Type B pancreatic cell (in vitro differentiated cells): Measurements from ENCODE around the gene MDH1B. TPM values are rescaled to one million over a fixed set of nuclear protein-coding genes. Genes with fewer than 3 reads are reported as not detected.

ENCODE experiments used
- DNase-seq: peaks from one replicate; pipeline ENCODE4 v3.0.0; 2021; ENCODE audit warnings: mixed read lengths; ENCODE audit not compliant: unreplicated experiment; ENCODE audit errors: extremely low spot score
- H3K27ac Mint-ChIP-seq: 2 replicates; pipeline ENCODE4 v1.8.0; 2021; ENCODE audit warnings: mild to moderate bottlenecking, mixed read lengths
- H3K27me3 Mint-ChIP-seq: 2 replicates; pipeline ENCODE4 v1.8.0; 2021; ENCODE audit warnings: mixed read lengths
- H3K36me3 Mint-ChIP-seq: 2 replicates; pipeline ENCODE4 v1.8.0; 2021; ENCODE audit warnings: mixed read lengths
- H3K4me1 Mint-ChIP-seq: one replicate; pipeline ENCODE4 v1.8.0; 2021; ENCODE audit warnings: mixed read lengths; ENCODE audit not compliant: unreplicated experiment
- H3K4me3 Mint-ChIP-seq: 2 replicates; pipeline ENCODE4 v1.8.0; 2021; ENCODE audit warnings: mild to moderate bottlenecking, mixed read lengths
- H3K9me3 Mint-ChIP-seq: 2 replicates; pipeline ENCODE4 v1.8.0; 2021; ENCODE audit warnings: mixed read lengths
- total RNA-seq: library from RNA; stranded (reverse); gene quantifications from 2 replicates; pipeline ENCODE4 v1.2.1, GENCODE V29; 2021; ENCODE audit warnings: low replicate concordance
- TF ChIP-seq, protein P1 (sequence below): fragments of 200-600 bp; sonication (generic); conservative IDR thresholded peaks from 2 replicates; pipeline ENCODE4 v1.5.0; 2021; ENCODE audit warnings: antibody characterized with exemption, mild to moderate bottlenecking

Gene MDH1B
- total RNA-seq, 1 donor from 2014 or later, result 4.7 TPM

DNA sequence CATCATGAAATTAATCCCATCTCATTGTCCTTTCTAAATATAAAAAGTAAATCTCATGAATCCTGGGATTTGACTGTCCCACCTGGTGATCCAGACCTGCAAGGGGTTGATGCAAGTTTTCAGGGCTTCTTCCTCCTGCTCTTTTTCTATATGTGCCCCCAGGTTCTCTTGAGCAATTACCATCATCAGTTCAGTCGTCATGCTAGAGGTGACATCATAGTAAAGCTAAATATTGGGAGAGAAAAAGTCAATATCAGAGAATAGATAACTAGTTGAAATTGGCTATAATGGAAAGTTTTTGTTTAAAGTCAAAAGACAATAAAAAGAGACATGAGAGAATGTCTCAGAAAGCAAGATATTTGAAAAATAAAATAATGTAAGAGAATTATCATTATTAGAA is 8.3 kb downstream of the MDH1B start:
- Mint-ChIP-seq H3K27me3 (peaks cover 7% of the 10 kb centered on the region), H3K9me3 (no peaks in the 10 kb centered on the region), H3K36me3 (no peaks in the 10 kb centered on the region), H3K4me3 (no peak overlapping the region), H3K4me1 (no peaks in the 10 kb centered on the region), H3K27ac (no peak overlapping the region)
- TF ChIP-seq, protein P1, sequence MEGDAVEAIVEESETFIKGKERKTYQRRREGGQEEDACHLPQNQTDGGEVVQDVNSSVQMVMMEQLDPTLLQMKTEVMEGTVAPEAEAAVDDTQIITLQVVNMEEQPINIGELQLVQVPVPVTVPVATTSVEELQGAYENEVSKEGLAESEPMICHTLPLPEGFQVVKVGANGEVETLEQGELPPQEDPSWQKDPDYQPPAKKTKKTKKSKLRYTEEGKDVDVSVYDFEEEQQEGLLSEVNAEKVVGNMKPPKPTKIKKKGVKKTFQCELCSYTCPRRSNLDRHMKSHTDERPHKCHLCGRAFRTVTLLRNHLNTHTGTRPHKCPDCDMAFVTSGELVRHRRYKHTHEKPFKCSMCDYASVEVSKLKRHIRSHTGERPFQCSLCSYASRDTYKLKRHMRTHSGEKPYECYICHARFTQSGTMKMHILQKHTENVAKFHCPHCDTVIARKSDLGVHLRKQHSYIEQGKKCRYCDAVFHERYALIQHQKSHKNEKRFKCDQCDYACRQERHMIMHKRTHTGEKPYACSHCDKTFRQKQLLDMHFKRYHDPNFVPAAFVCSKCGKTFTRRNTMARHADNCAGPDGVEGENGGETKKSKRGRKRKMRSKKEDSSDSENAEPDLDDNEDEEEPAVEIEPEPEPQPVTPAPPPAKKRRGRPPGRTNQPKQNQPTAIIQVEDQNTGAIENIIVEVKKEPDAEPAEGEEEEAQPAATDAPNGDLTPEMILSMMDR, result no peak
- no peak for DNase-seq

DNA sequence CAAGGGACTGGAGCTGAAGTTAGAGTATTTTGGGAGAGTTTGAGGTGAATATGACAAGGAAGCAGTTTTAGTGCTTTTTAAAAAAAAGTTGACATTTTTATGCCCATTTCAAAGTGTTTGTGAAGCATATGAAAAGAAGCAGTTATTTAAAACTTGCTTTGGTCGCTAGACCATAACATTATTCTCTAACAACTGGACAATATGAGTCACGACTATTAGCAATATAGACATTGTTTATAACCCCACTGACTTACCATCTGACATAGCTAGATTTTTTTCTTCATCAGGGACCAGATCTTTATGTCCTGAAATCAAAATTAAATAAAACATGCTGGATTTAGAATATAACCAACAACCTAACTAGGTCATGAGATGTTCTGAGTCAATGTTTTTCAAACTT is 24.3 kb downstream of the MDH1B start:
- TF ChIP-seq, protein P1, result no peak
- Mint-ChIP-seq H3K4me3 (no peak overlapping the region), H3K4me1 (no peaks in the 10 kb centered on the region), H3K36me3 (no peaks in the 10 kb centered on the region), H3K27me3 (no peaks in the 10 kb centered on the region), H3K27ac (no peak overlapping the region), H3K9me3 (no peaks in the 10 kb centered on the region)
- DNase-seq, result no peak

DNA sequence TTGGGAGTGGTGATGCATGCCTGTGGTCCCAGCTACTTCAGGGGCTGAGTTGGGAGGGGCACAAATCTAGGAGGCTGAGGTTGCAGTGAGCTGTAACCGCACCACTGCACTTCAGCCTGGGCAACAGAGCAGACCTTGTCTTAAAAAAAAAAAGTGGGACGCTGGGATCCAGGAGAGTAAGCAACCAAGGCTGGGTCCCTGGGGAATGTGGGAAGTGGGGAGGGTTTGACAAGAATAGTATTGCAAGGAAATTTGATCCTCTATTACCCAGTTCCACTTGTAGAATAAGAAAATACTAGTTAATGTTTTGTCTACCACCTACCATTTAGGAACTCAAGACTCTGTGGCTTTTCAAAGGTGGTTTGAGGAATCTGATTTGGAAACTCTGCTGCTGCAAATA is 25.9 kb downstream of the MDH1B start:
- Mint-ChIP-seq H3K9me3 (no peaks in the 10 kb centered on the region), H3K4me1 (no peaks in the 10 kb centered on the region), H3K27ac (no peak overlapping the region), H3K27me3 (no peaks in the 10 kb centered on the region), H3K36me3 (no peaks in the 10 kb centered on the region), H3K4me3 (no peak overlapping the region)
- no peak for DNase-seq
- TF ChIP-seq, protein P1, result no peak

DNA sequence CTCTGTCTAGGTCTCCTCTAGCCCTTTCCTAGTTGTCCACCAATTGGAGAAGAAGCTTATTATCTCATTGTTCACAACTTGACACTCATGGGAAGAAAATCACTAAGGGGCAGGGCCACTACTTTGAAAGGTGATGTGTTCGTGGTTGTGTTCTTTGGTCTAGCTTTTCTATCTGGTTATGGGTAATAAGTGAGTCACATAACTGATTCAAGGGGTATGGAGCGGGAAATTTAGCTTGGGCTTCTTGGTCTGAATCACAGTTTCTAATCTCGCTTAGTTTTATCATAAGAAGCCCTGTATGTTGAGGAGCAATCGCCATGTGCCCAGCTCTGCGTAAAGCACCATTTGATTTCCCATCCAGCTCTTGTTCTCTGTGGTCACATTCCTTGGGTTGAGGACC is 28.2 kb downstream of the MDH1B start:
- H3K36me3 Mint-ChIP-seq, result no peaks in the 10 kb centered on the region
- H3K27ac Mint-ChIP-seq, result no peak overlapping the region
- H3K4me1 Mint-ChIP-seq, result no peaks in the 10 kb centered on the region
- H3K9me3 Mint-ChIP-seq, result no peaks in the 10 kb centered on the region
- no peak overlapping the region for H3K4me3 Mint-ChIP-seq
- TF ChIP-seq, protein P1, result no peak
- no peak for DNase-seq
- H3K27me3 Mint-ChIP-seq, result peaks cover 8% of the 10 kb centered on the region

DNA sequence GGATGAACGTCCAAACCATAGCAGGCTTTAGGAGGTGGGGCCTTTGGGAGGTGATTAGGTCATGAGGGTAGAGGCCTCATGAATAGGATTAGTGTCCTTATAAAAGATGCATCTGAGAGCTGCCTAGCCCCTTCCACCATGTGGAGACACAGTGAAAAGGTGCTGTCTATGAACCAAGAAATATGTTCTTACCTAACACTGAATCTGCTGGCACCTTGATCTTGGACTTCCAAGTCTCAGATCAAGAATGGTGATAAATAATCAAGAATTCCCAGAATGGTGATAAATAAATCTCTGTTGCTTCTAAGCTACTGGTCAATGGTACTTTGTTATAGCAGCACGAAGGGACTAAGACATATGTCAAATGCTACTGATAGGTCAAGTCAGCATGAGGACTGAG is 31.8 kb downstream of the MDH1B start:
- Mint-ChIP-seq H3K27me3 (peaks cover 23% of the 10 kb centered on the region), H3K4me3 (no peak overlapping the region), H3K9me3 (no peaks in the 10 kb centered on the region), H3K4me1 (no peaks in the 10 kb centered on the region), H3K36me3 (no peaks in the 10 kb centered on the region), H3K27ac (no peak overlapping the region)
- DNase-seq, result no peak
- TF ChIP-seq, protein P1, result no peak
